IMR-90 (cell line): Measurements from ENCODE around the gene CIB2. TPM values are rescaled to one million over a fixed set of nuclear protein-coding genes. Genes with fewer than 3 reads are reported as not detected.

Source experiments
- ATAC-seq: fragments of 200-7000 bp; cut with Tn5 transposase; 2 replicates; pipeline ENCODE4 v1.9.1; 2020; ENCODE audit warnings: low read depth, mild to moderate bottlenecking, moderate library complexity
- BruUV-seq: library from RNA; stranded (reverse); fragments of 400-500 nt; replicated peaks from 2 replicates; lab custom pipeline; 2021; lab: Mats Ljungman, UMichigan
- CTCF ChIA-PET: fragments of 300-600 bp; formaldehyde crosslinking; extraction: SDS; loops from one replicate; lab custom pipeline; 2021; ENCODE audit warnings: antibody characterized with exemption; lab: Yijun Ruan, JAX
- POLR2A ChIA-PET: fragments of 300-600 bp; sonication (Branson Sonifier 250); formaldehyde crosslinking; loops from one replicate; lab custom pipeline; 2022; ENCODE audit warnings: antibody characterized with exemption; ENCODE audit not compliant: unreplicated experiment; lab: Charles Lee
- DNase-seq: peaks from one replicate; pipeline ENCODE4 v3.0.0; 2013
- H2AFZ ChIP-seq: replicated peaks from 2 replicates; pipeline ENCODE3; 2013; ENCODE audit warnings: low read length, mild to moderate bottlenecking; ENCODE audit not compliant: poor library complexity
- H2AK5ac ChIP-seq: 2 replicates; pipeline ENCODE4 v1.6.1; 2013; ENCODE audit warnings: low read depth, low read length, inconsistent platforms
- H2AK9ac ChIP-seq: replicated peaks from 2 replicates; pipeline ENCODE3; 2013; ENCODE audit warnings: mild to moderate bottlenecking, low read depth, low read length, moderate library complexity; ENCODE audit not compliant: poor library complexity
- H2BK120ac ChIP-seq: 2 replicates; pipeline ENCODE4 v1.6.1; 2013; ENCODE audit warnings: low read depth, low read length, inconsistent platforms
- H2BK15ac ChIP-seq: 3 replicates; pipeline ENCODE4 v1.6.1; 2013; ENCODE audit warnings: low read depth, low read length, inconsistent platforms
- H2BK20ac ChIP-seq: 2 replicates; pipeline ENCODE4 v1.6.1; 2013; ENCODE audit warnings: low read depth, mild to moderate bottlenecking, inconsistent platforms, low read length, moderate library complexity
- H2BK5ac ChIP-seq: 2 replicates; pipeline ENCODE4 v1.6.1; 2013; ENCODE audit warnings: mild to moderate bottlenecking, low read depth, low read length, inconsistent platforms; ENCODE audit not compliant: poor library complexity, severe bottlenecking
- H3K14ac ChIP-seq: replicated peaks from 2 replicates; pipeline ENCODE4 v1.6.1; 2013; ENCODE audit warnings: low read depth, low read length, inconsistent platforms
- H3K18ac ChIP-seq: 2 replicates; pipeline ENCODE4 v1.6.1; 2013; ENCODE audit warnings: low read depth, low read length, control low read depth
- H3K23ac ChIP-seq: 2 replicates; pipeline ENCODE4 v1.6.1; 2013; ENCODE audit warnings: low read depth, low read length, inconsistent platforms
- H3K27ac ChIP-seq: 2 replicates; pipeline ENCODE4 v1.5.1; 2013; ENCODE audit warnings: mild to moderate bottlenecking, control low read depth, low read length; ENCODE audit not compliant: insufficient read depth
- H3K27me3 ChIP-seq: 2 replicates; pipeline ENCODE4 v1.6.1; 2013; ENCODE audit warnings: low read length; ENCODE audit not compliant: control insufficient read depth, insufficient read depth
- H3K36me3 ChIP-seq: 2 replicates; pipeline ENCODE4 v1.6.1; 2013; ENCODE audit warnings: low read length, mixed read lengths; ENCODE audit not compliant: control insufficient read depth, insufficient read depth
- H3K4ac ChIP-seq: 2 replicates; pipeline ENCODE4 v1.6.1; 2013; ENCODE audit warnings: low read depth, low read length, inconsistent platforms
- H3K4me1 ChIP-seq: 2 replicates; pipeline ENCODE4 v1.6.1; 2013; ENCODE audit warnings: low read length, mixed read lengths; ENCODE audit not compliant: control insufficient read depth, insufficient read depth
- H3K4me2 ChIP-seq: 2 replicates; pipeline ENCODE4 v1.6.1; 2013; ENCODE audit warnings: low read depth, mild to moderate bottlenecking, control low read depth, low read length, moderate library complexity
- H3K4me3 ChIP-seq: 2 replicates; pipeline ENCODE4 v1.5.1; 2013; ENCODE audit warnings: low read depth, mild to moderate bottlenecking, control low read depth, low read length, moderate library complexity; ENCODE audit not compliant: insufficient read depth
- H3K56ac ChIP-seq: 2 replicates; pipeline ENCODE4 v1.6.1; 2013; ENCODE audit warnings: low read length, inconsistent platforms; ENCODE audit not compliant: insufficient read depth; ENCODE audit errors: extremely low read depth
- H3K79me1 ChIP-seq, 2 experiments: 2 replicates each; pipeline ENCODE4 v1.6.1; 2013; ENCODE audit warnings: low read length in 2 of 2, inconsistent platforms in 1 of 2, low read depth in 1 of 2
- H3K9ac ChIP-seq: 2 replicates; pipeline ENCODE4 v1.6.1; 2013; ENCODE audit warnings: low read depth, low read length, control low read depth
- H3K9me1 ChIP-seq: 2 replicates; pipeline ENCODE4 v1.6.1; 2013; ENCODE audit warnings: low read length, inconsistent platforms; ENCODE audit not compliant: insufficient read depth
- H3K9me3 ChIP-seq: 2 replicates; pipeline ENCODE4 v1.6.1; 2013; ENCODE audit warnings: low read length; ENCODE audit not compliant: control insufficient read depth, insufficient read depth
- H4K20me1 ChIP-seq: 2 replicates; pipeline ENCODE4 v1.6.1; 2013; ENCODE audit warnings: low read length, inconsistent platforms; ENCODE audit not compliant: insufficient read depth
- H4K5ac ChIP-seq: 2 replicates; pipeline ENCODE4 v1.6.1; 2013; ENCODE audit warnings: mild to moderate bottlenecking, low read depth, low read length, control low read depth
- H4K8ac ChIP-seq, 2 experiments: 2 replicates each; pipeline ENCODE4 v1.6.1; 2013; ENCODE audit warnings: low read depth in 2 of 2, low read length in 2 of 2, control low read depth in 1 of 2, inconsistent platforms in 1 of 2
- H4K91ac ChIP-seq: 2 replicates; pipeline ENCODE4 v1.6.1; 2013; ENCODE audit warnings: low read depth, low read length, inconsistent platforms; ENCODE audit not compliant: insufficient read depth
- CTCF ChIP-seq: conservative IDR thresholded peaks from 2 replicates; pipeline ENCODE4 v1.5.1; 2012; ENCODE audit warnings: mild to moderate bottlenecking, low read depth, low read length, improper control_type of control experiment
- FOS ChIP-seq: fragments of 150-350 bp; IDR thresholded peaks from 2 replicates; pipeline ENCODE4 v1.6.1; 2016; ENCODE audit warnings: low read depth, low read length
- MAZ ChIP-seq: IDR thresholded peaks from 2 replicates; pipeline ENCODE4 v1.6.1; 2012; ENCODE audit warnings: low read depth, mild to moderate bottlenecking, low read length, improper control_type of control experiment, moderate library complexity, borderline replicate concordance
- MXI1 ChIP-seq: IDR thresholded peaks from 2 replicates; pipeline ENCODE4 v1.6.1; 2012; ENCODE audit warnings: low read depth, mild to moderate bottlenecking, low read length, moderate library complexity, borderline replicate concordance
- POLR2A ChIP-seq: IDR thresholded peaks from 2 replicates; pipeline ENCODE4 v1.6.1; 2012; ENCODE audit warnings: mild to moderate bottlenecking, low read depth, low read length
- RAD21 ChIP-seq: IDR thresholded peaks from 2 replicates; pipeline ENCODE4 v1.6.1; 2012; ENCODE audit warnings: low read length, improper control_type of control experiment
- SMC3 ChIP-seq: fragments of 150-350 bp; IDR thresholded peaks from 2 replicates; pipeline ENCODE4 v1.6.1; 2016; ENCODE audit warnings: low read depth, mild to moderate bottlenecking, antibody characterized with exemption, low read length, moderate library complexity
- USF2 ChIP-seq: fragments of 150-350 bp; IDR thresholded peaks from 2 replicates; pipeline ENCODE4 v1.6.1; 2017; ENCODE audit warnings: mild to moderate bottlenecking, antibody characterized with exemption, low read length, low read depth
- WGBS, 2 experiments: methylation state at CpG; one replicate each; pipeline versions ENCODE4 v1.1.5 to v1.1.7; 2013; ENCODE audit warnings: missing lambda C conversion rate in 2 of 2; ENCODE audit not compliant: insufficient read length in 1 of 2; ENCODE audit errors: extremely low coverage in 2 of 2; 5-methylcytosine and 5-hydroxymethylcytosine counted together
- dilution Hi-C: fragments of 300-500 bp; cut with HindIII; formaldehyde crosslinking; loops from one replicate; pipeline ENCODE4 v1.14.3; 2018; ENCODE audit warnings: low sequenced_read_pairs; ENCODE audit not compliant: unreplicated experiment
- in situ Hi-C: fragments of 300-500 bp; cut with MboI; formaldehyde crosslinking; loops from 3 replicates; pipeline ENCODE4 v1.14.3; 2019; ENCODE audit warnings: low sequenced_read_pairs, inconsistent platforms, mixed read lengths
- intact Hi-C: fragments of 100-400 bp; cut with micrococcal nuclease; formaldehyde crosslinking; loops from 2 replicates; pipeline ENCODE4 v1.10.0; 2022
- polyA plus RNA-seq, 3 experiments: library from polyadenylated mRNA; depleted of rRNA; stranded (reverse); fragments of >200 nt; gene quantifications; 2 replicates each; pipeline ENCODE4 v1.2.3, GENCODE V29; 2012; ENCODE audit warnings: low replicate concordance in 1 of 3
- total RNA-seq: library from RNA; depleted of rRNA; stranded (reverse); fragments of >200 nt; gene quantifications from 2 replicates; pipeline ENCODE4 v1.2.3, GENCODE V29; 2012

CIB2 gene
- total and polyA plus RNA-seq, 2 of the 4 experiments (the other 2 are of a cell fraction), result 2.2 to 2.4 TPM

- TF ChIP-seq RAD21, result no peak
Observed at GRCh38 chr15:78069462-78070029, 61.7 kb downstream of the CIB2 start (continued).

- intact Hi-C loops (no loop called here), dilution Hi-C loops (no loop called here)
- H3K4me3 ChIP-seq, result no peak overlapping the region
Observed at GRCh38 chr15:78069052-78069414, 62.2 kb downstream of the CIB2 start.

More at GRCh38 chr15:78069052-78069414, 62.2 kb downstream of the CIB2 start:
- Histone ChIP-seq H4K8ac (peak overlapping the region in 1 of 2 experiments; percentile 36; a peak in 1 of 4 replicates), H4K5ac (peak overlapping the region; percentile 18; the same call in 1 of the 2 replicates), H3K4me2 (peak overlapping the region; percentile 86), H3K9me3 (no peaks in the 10 kb centered on the region), H3K36me3 (no peaks in the 10 kb centered on the region), H2BK20ac (peak overlapping the region; percentile 22; the same call in 1 of the 2 replicates), H2BK15ac (0 out of 3 replicates have a peak overlapping the region, but pooled peaks have one; percentile 67), H3K27me3 (no peaks in the 10 kb centered on the region), H4K20me1 (peaks cover 63% of the 10 kb centered on the region), H2AK5ac (peak overlapping the region; percentile 67; the same call in 1 of the 2 replicates), H3K4me1 (peaks cover 54% of the 10 kb centered on the region), H3K14ac (peak overlapping the region; percentile 10), H3K27ac (peak overlapping the region; percentile 18; the same call in 1 of the 2 replicates), H4K91ac (0 out of 2 replicates have a peak overlapping the region, but pooled peaks have one; percentile 18), H2BK5ac (peak overlapping the region; percentile 74), H2AFZ (no peak overlapping the region), H3K4ac (peak overlapping the region; percentile 58; the same call in 1 of the 2 replicates), H3K9me1 (peaks cover 49% of the 10 kb centered on the region), H3K79me1 (peaks cover 35 to 84% of the 10 kb centered on the region in 2 experiments), H2AK9ac (no peak overlapping the region), H3K56ac (no peak overlapping the region), H2BK120ac (peak overlapping the region; percentile 6; the same call in 1 of the 2 replicates), H3K9ac (no peak overlapping the region), H3K18ac (peak overlapping the region; percentile 22), H3K23ac (peak overlapping the region; percentile 54; the same call in 1 of the 2 replicates)
- no TSS peak for BruUV-seq
- ChIA-PET POLR2A (no interaction called here), CTCF (no interaction called here)
- no peak for ATAC-seq
- WGBS, 2 experiments, result 67% methylated on average over 1 of the region's 7 CpGs; no CpG with 5 or more reads in 1 of the 2 experiments
- DNase-seq, result no peak
- in situ Hi-C loops, result no loop called here
- TF ChIP-seq MAZ (no peak), POLR2A (no peak), CTCF (no peak), USF2 (no peak), SMC3 (no peak), FOS (no peak), MXI1 (no peak)
